GM21423 (cell line): Measurements from ENCODE around the gene ANKRD30B.
"Not testable (repeated sequence)": the region's sequence is repeated elsewhere in the genome, so short reads cannot be mapped to it uniquely, and the experiment has no call there.

ENCODE experiments used
- ATAC-seq: cut with Tn5 transposase; IDR thresholded peaks from one replicate; pipeline ENCODE4 v1.9.1; 2021; ENCODE audit warnings: mild to moderate bottlenecking, moderate library complexity; ENCODE audit not compliant: unreplicated experiment

The ANKRD30B gene

GRCh38 chr18:14747513-14748474 is at the start of gene ANKRD30B:
Gene ANKRD30B (plus strand): TSS chr18:14748172. CDS start chr18:14748420, 248 bp downstream.
- ATAC-seq: no peak

DNA sequence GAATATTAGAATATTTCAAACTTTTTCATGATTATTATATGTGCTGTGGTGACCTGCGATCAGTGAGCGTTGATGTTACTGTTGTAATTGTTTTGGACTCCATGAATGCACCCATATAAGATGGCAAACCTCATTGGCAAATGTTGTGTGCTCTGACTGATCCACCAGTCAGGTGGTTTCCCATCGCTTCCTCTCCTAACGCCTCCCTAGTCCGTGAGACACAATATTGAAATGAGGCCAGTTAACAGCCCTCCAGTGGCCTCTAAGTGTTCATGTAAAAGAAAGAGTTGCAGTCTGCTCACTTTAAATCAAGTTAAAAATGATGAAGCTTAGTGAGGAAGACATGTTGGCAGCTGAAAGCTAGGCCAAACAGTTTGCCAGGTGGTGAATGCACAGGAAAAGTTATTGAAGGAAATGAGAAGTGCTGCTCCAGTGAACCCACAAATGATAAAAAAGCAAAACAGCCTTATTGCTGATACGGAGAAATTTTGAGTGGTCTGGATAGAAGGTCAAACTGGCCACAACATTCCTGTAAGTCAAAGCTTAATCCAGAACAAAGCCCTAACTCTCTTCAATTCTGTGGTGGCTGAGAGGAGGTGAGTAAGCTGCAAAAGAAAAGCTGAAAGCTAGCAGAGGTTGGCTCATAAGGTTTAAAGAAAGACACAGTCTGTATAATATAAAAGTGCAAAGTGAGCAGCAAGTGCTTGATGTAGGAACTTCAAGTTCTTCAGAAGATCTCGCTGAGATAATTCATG is 46.5 kb upstream of the ANKRD30B start:
- not testable (repeated sequence) for ATAC-seq

GRCh38 chr18:14709761-14710160 is 38.2 kb upstream of the ANKRD30B start:
- ATAC-seq: not testable (repeated sequence)

- ATAC-seq: not testable (repeated sequence)
These were observed 26.4 kb upstream of the ANKRD30B start for GRCh38 chr18:14721569-14721968.

DNA sequence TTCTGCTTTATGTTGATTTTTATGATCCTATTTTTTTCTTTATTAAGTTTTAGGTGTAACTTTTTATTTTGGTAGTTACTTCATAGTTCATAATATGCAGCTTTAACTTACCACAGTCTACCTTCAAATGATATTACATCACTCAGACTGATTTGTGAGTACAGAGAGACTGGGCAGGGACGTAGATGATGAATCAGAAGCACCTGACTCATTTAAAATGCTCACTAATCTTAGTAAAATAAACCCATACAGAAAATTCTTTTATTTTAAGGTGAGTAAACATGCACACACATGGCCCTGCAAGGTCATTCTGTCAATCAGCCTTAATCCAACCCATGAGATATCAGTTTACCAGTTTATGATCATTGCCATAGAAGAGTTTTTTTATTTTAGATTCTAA is 8.9 kb upstream of the ANKRD30B start:
- not testable (repeated sequence) for ATAC-seq

DNA sequence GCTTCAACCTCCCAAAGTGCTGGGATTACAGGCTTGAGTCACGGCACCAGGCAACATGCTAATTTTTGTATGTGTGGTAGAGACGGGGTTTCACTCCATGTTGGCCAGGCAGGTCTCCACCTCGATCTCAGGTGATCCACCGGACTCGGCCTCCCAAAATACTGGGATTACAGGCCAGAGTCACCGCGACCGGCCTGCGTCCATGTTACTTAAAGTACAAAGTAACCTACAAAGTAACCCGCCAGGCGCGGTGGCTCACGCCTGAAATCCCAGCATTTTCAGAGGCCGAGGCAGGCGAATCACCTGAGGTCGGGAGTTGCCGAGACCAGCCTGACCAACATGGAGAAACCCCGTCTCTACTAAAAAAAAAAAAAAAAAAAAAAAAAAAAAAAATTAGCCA is 1.1 kb upstream of the ANKRD30B start:
- ATAC-seq: no peak

GRCh38 chr18:14748496-14748895 is 524 bp downstream of the ANKRD30B start:
- no peak for ATAC-seq

GRCh38 chr18:14763566-14763965 is 15.6 kb downstream of the ANKRD30B start:
- ATAC-seq: not testable (repeated sequence)

DNA sequence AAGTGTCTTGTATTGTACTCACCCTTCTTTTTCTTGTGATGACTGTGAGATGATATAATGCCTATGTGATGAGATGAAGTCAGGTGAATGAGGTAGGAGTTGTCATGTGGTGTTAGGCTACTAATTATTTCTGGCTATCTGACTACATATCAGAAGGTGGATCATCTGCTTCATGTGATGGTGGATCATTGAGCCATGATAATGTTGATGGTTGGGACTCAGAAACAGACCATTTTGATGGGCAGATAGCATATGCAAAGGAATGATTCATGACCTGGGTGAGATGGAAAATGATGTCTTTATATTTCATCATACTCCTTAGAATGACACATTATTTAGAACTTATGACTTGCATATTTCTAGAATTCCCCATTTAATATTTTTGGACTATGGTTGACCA is 19.5 kb downstream of the ANKRD30B start:
- ATAC-seq: no peak

DNA sequence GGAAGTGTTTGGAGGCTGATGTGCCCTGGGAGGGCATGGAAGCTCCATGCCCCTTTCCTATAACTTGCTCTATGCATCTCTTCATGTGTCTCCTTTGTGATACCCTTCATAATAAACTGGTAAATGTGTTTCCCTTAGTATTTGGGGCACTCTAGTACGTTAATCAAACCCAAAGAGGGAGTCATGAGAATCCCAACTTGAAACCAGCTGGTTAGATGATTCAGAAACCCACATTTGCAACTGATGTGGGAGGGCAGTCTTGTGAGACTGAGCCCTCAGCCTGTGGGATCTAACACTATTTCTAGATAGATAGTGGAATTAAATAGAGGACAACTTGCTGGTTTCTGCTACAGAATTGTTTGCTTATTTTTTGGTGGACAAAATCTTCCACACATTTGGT is 20.3 kb downstream of the ANKRD30B start:
- ATAC-seq: no peak

DNA sequence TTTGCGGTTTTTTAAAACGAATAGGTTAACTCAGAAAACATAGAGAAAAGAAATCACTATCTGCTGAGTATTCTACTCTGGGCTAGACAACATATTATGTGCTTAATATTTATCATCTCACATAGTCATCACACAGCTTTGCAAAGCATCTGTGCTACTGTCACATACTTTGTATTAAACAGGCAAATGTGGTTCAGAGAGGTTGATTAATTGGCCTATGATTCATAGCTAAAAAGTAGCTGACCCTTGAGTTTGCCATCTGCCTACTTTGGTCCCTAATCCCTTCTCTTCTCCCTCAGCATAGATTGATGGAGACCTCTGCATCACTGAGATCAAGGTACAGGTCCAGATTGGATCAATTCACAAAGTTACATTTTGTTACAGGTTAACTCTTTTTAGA is 21.4 kb downstream of the ANKRD30B start:
- no peak for ATAC-seq

DNA sequence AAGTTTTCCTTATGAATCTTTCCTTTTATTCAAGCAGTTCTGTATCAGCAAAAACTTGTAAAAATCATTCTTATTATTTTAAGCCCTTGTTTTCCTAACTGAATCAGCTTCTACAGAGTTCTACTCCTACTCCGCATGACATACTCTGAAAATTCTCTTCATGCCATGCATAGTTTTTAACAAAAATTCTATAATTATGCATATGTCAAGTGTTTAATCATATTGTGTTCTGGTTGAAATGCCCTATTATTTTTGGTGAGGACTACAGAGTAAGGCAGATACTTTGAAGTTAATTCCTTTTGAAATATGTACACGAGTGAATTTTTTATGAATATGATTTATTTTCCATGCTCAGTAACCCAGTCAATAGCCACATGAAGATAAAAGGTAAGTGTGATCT is 28.8 kb downstream of the ANKRD30B start:
- ATAC-seq: no peak

DNA sequence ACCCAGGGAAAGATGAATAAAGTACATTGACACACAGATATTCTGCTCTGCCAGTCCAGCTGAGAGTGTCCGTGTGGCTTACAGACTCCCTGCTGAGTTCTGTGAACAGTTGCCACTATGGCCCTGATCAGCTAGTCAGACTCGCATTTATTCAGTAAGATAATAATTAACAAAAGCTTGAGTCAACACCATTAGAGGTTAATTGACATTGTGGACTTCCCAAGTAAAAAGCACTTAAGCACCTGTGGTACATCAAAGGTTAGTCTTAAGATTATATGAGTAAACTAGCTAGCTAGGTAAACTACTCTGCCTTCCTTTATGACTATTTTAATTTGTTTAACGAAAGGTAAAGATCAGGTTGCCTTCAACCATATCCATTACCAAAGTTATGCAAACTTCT is 33.7 kb downstream of the ANKRD30B start:
- no peak for ATAC-seq

- no peak for ATAC-seq
These were observed 36.2 kb downstream of the ANKRD30B start for GRCh38 chr18:14784133-14784532.

GRCh38 chr18:14796876-14797275 is 48.9 kb downstream of the ANKRD30B start:
- ATAC-seq: not testable (repeated sequence)

DNA sequence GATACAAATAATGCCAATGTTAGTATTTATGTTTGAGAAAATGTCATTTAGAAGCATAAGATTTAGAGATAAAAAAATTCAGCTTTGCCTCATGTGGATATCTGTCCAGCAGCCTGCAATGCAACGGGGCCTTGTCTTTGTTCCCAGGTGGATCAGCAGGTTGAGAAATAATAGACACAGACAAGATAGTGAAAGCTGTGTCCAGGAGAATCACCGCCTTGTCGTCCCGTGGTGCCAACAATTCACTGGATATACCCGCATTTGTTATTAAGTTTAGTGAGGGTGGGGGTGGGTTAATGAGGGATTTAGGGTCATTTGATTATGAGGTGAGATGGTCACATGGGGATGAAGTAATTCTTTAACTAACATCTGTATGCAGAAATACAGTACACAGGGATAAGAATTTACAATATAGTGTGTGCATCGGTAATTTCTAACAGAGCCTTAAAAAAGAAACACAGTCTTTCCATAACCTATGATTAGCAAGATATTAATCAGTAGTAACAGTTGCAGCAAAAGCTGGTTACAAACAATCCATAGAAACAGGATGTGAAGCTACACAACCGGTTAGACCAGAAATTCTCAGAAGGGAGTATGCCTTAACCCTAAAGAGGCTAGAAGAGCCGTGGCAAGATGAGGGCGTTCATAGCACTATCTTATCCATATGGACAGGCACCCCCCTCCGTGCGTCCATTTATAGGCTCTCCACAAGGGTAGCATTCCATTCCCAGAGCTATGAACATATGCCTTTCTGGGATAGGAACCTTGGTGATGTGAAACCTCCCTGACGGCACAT is 50.2 kb downstream of the ANKRD30B start:
- ATAC-seq: not testable (repeated sequence)

- ATAC-seq: not testable (repeated sequence)
These were observed 63.1 kb downstream of the ANKRD30B start for GRCh38 chr18:14811081-14811480.

DNA sequence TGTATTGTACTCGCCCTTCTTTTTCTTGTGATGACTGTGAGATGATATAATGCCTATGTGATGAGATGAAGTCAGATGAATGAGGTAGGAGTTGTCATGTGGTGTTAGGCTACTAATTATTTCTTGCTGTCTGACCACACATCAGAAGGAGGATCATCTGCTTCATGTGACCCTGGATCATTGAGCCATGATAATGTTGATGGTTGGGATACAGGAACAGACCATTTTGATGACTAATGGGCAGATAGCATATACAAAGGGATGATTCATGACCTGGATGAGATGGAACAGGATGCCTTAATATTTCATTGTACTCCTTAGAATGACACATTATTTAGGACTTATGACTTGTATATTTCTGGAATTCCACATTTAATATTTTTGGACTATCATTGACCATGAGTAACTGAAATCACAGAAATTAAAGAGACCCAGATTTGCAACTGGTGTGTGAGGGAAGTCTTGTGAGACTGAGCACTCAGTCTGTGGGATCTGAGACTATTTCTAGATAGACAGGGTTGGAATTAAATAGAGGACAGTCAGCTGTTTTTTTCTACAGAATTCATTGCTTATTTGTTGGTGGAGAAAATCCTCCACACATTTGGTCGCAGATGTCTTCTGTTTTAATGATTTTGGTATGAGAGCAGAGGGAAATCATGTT is 79.1 kb downstream of the ANKRD30B start:
- not testable (repeated sequence) for ATAC-seq

- ATAC-seq: not testable (repeated sequence)
These were observed 93.6 kb downstream of the ANKRD30B start for GRCh38 chr18:14841607-14842006.

GRCh38 chr18:14851533-14851932 is 103.6 kb downstream of the ANKRD30B start:
- ATAC-seq: not testable (repeated sequence)
